ENCODE results near the gene ZNF430. TPM values are rescaled to one million over a fixed set of nuclear protein-coding genes. Genes with fewer than 3 reads are reported as not detected.

ZNF430 gene
- total and polyA plus RNA-seq, 10 of the 15 experiments (the other 5 are each of a cell fraction or from before 2014, with no cell fraction given), result 4.6 to 19.0 (median 12.1) TPM

DNA sequence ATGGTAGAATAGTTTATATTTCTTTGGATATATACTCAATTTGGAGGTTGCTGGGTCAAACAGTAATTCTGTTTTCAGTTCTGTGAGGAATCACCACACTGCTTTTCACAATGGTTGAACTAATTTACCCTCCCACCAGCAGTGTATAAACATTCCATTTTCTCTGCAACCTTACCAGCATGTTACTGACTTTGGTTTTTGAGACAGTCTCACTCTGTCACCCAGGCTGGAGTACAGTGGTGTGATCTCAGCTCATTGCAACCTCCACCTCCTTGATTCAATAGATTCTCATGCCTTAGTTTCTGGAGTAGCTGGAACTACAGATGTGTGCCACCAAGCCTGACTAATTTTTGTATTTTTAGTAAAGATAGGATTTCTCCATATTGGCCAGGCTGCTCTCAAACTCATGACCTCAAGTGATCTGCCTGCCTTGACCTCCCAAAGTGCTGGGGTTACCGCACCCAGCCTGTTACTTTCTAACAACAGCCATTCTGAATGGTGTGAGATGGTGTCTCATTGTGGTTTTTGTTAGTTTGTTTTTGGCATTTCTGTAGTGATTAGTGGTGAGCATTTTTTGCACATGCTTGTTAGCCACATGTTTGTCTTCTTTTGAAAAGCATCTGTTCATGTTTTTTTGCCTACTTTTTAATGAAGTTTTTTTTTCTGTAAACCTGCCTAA, 74.0 kb downstream of the ZNF430 start:
- in situ Hi-C loops (cut with MboI), result loop anchor here (5.0 kb wide), 1 partner anchor 58 kb away; no protein-coding TSS in a partner anchor

More for the DNA sequence above, 74.0 kb downstream of the ZNF430 start:
- Histone ChIP-seq H3K9ac (ENCODE audit: control insufficient read depth, insufficient read depth, low read length) (no peak overlapping the region), H4K20me1 (ENCODE audit: control insufficient read depth, insufficient read depth) (no peaks in the 10 kb centered on the region), H3K27ac (ENCODE audit: control insufficient read depth, insufficient read depth) (no peak overlapping the region), H2AFZ (ENCODE audit: control insufficient read depth, low read depth, low read length) (no peak overlapping the region), H3K9me3 (replicated peaks; ENCODE audit: control insufficient read depth, insufficient read depth, low read length) (no peaks in the 10 kb centered on the region; the same call in 2 of the 3 replicates), H3K36me3 (ENCODE audit: control insufficient read depth in 2 of 2, insufficient read depth in 2 of 2, low read length in 1 of 2) (no peaks in the 10 kb centered on the region; a peak in 1 of 4 replicates), H3K27me3 (replicated peaks in 1 of 2; ENCODE audit: control insufficient read depth in 2 of 2, insufficient read depth in 2 of 2, low read length in 1 of 2) (no peaks in the 10 kb centered on the region), H3K79me2 (ENCODE audit: control insufficient read depth, insufficient read depth, low read length) (no peaks in the 10 kb centered on the region), H3K4me1 (ENCODE audit: control insufficient read depth, insufficient read depth, low read length) (no peaks in the 10 kb centered on the region), H3K4me3 (no peak overlapping the region), H3K4me2 (ENCODE audit: control insufficient read depth, insufficient read depth) (no peak overlapping the region)
- RAD21 ChIA-PET (ENCODE audit: unreplicated experiment), result no interaction called here
- ATAC-seq (no peak), FAIRE-seq (no peak), DNase-seq (ENCODE audit: low read depth, low spot score) (no peak)
- POLR2A ChIA-PET, result interaction anchor here (0.7 kb wide), 1 partner anchor 33 kb away, joined by 3 read pairs; no protein-coding TSS in a partner anchor
- 95% methylated on average over 1 of the region's 1 CpG for WGBS (ENCODE audit: insufficient coverage, insufficient replicate concordance, low lambda C conversion rate, missing lambda C conversion rate)
- SMC1A ChIA-PET (ENCODE audit: uncharacterized antibody, unreplicated experiment), result no interaction called here
- intact Hi-C loops (cut with micrococcal nuclease; ENCODE audit: unreplicated experiment), result no loop called here
- CTCF ChIA-PET, result no interaction called here
- TF ChIP-seq HSF1 (IDR thresholded peaks at IDR 0.05; ENCODE audit: low read depth, low read length) (no peak), CREB1 (IDR thresholded peaks at IDR 0.05; ENCODE audit: low read depth) (no peak), MTA2 (IDR thresholded peaks at IDR 0.05; ENCODE audit: low read depth) (0 out of 2 replicates have a peak, but pooled peaks have one; percentile 18)
- TF ChIP-seq, protein P1, sequence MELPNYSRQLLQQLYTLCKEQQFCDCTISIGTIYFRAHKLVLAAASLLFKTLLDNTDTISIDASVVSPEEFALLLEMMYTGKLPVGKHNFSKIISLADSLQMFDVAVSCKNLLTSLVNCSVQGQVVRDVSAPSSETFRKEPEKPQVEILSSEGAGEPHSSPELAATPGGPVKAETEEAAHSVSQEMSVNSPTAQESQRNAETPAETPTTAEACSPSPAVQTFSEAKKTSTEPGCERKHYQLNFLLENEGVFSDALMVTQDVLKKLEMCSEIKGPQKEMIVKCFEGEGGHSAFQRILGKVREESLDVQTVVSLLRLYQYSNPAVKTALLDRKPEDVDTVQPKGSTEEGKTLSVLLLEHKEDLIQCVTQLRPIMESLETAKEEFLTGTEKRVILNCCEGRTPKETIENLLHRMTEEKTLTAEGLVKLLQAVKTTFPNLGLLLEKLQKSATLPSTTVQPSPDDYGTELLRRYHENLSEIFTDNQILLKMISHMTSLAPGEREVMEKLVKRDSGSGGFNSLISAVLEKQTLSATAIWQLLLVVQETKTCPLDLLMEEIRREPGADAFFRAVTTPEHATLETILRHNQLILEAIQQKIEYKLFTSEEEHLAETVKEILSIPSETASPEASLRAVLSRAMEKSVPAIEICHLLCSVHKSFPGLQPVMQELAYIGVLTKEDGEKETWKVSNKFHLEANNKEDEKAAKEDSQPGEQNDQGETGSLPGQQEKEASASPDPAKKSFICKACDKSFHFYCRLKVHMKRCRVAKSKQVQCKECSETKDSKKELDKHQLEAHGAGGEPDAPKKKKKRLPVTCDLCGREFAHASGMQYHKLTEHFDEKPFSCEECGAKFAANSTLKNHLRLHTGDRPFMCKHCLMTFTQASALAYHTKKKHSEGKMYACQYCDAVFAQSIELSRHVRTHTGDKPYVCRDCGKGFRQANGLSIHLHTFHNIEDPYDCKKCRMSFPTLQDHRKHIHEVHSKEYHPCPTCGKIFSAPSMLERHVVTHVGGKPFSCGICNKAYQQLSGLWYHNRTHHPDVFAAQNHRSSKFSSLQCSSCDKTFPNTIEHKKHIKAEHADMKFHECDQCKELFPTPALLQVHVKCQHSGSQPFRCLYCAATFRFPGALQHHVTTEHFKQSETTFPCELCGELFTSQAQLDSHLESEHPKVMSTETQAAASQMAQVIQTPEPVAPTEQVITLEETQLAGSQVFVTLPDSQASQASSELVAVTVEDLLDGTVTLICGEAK (IDR thresholded peaks at IDR 0.05; ENCODE audit: borderline replicate concordance), result no peak
- TF ChIP-seq, protein P2, sequence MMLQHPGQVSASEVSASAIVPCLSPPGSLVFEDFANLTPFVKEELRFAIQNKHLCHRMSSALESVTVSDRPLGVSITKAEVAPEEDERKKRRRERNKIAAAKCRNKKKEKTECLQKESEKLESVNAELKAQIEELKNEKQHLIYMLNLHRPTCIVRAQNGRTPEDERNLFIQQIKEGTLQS (IDR thresholded peaks at IDR 0.05; ENCODE audit: borderline replicate concordance, extremely low read depth, low read depth, low read length), result no peak
- no TSS peak for BruUV-seq (replicated peaks)
